GM23248 (cell line): ENCODE results near the gene CCDC183.

ENCODE experiments used
- EZH2 ChIP-seq: fragments of 200-600 bp; sonication (generic); IDR thresholded peaks from 2 replicates; pipeline ENCODE4 v1.6.1; 2018; ENCODE audit warnings: antibody characterized with exemption, mild to moderate bottlenecking; ENCODE audit not compliant: insufficient read depth, poor library complexity, severe bottlenecking
- EZH2phosphoT487 ChIP-seq: fragments of 200-600 bp; sonication (generic); IDR thresholded peaks from 2 replicates; pipeline ENCODE4 v1.6.1; 2018; ENCODE audit warnings: antibody characterized with exemption, moderate library complexity, mild to moderate bottlenecking, low read depth; ENCODE audit not compliant: insufficient read depth

DNA sequence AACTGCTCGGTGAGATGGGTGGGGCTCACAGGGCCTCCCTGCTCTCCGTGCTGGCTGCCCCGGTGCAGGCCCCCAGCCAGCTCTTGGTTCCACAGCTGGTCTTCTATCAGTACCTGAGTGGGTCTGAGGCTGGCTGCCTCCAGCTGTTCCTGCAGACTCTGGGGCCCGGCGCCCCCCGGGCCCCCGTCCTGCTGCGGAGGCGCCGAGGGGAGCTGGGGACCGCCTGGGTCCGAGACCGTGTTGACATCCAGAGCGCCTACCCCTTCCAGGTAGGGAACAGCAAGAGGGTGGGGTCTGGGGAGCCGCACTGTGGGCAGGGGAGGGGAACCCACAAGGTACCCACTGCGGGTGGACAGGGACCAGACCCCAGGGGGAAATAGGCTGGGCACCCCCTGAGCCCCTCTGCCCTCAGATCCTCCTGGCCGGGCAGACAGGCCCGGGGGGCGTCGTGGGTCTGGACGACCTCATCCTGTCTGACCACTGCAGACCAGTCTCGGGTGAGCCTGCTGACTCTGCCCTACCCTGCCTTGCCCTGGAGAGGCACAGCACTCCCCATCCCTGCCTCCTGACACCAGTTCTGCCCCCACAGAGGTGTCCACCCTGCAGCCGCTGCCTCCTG is 58.8 kb downstream of the CCDC183 start:
- TF ChIP-seq EZH2 (no peak), EZH2phosphoT487 (no peak)
